Neural crest cell (in vitro differentiated cells): Measurements from ENCODE around the gene RHEX. TPM values are rescaled to one million over a fixed set of nuclear protein-coding genes. Genes with fewer than 3 reads are reported as not detected.

Experiments used
- DNase-seq: peaks from one replicate; pipeline ENCODE4 v3.0.0; 2021; ENCODE audit warnings: low read depth, mixed read lengths, low spot score
- H3K27ac Mint-ChIP-seq: one replicate; pipeline ENCODE4 v1.8.0; 2021; ENCODE audit warnings: mild to moderate bottlenecking, mixed read lengths; ENCODE audit not compliant: unreplicated experiment
- H3K27me3 Mint-ChIP-seq: 2 replicates; pipeline ENCODE4 v1.8.0; 2021; ENCODE audit warnings: low read depth, mild to moderate bottlenecking, mixed read lengths
- H3K36me3 Mint-ChIP-seq: 2 replicates; pipeline ENCODE4 v1.8.0; 2021; ENCODE audit warnings: low read depth, mild to moderate bottlenecking, mixed read lengths
- H3K4me1 Mint-ChIP-seq: 2 replicates; pipeline ENCODE4 v1.8.0; 2021; ENCODE audit warnings: mixed read lengths
- H3K4me3 Mint-ChIP-seq: one replicate; pipeline ENCODE4 v1.8.0; 2021; ENCODE audit warnings: mild to moderate bottlenecking, mixed read lengths
- H3K9me3 Mint-ChIP-seq: 2 replicates; pipeline ENCODE4 v1.8.0; 2021; ENCODE audit warnings: mixed read lengths
- CTCF ChIP-seq: fragments of 200-600 bp; sonication (generic); conservative IDR thresholded peaks from 2 replicates; pipeline ENCODE4 v1.5.0; 2021; ENCODE audit warnings: antibody characterized with exemption, mild to moderate bottlenecking
- total RNA-seq: library from RNA; stranded (reverse); gene quantifications from 2 replicates; pipeline ENCODE4 v1.2.1, GENCODE V29; 2021

Gene RHEX
- total RNA-seq, 1 donor from 2014 or later, result 0.93 TPM

- Mint-ChIP-seq H3K9me3 (peaks cover 3% of the 10 kb centered on the region), H3K27me3 (peaks cover 2% of the 10 kb centered on the region), H3K4me1 (no peaks in the 10 kb centered on the region), H3K36me3 (no peaks in the 10 kb centered on the region), H3K4me3 (no peak overlapping the region), H3K27ac (peak overlapping the region; percentile 19)
- no peak for DNase-seq
- no peak for TF ChIP-seq CTCF
These were observed 83.3 kb downstream of the RHEX start for GRCh38 chr1:206136241-206136640.

GRCh38 chr1:206142011-206142410 is 89.0 kb downstream of the RHEX start:
- no peak for TF ChIP-seq CTCF
- Mint-ChIP-seq H3K4me1 (peaks cover 5% of the 10 kb centered on the region), H3K36me3 (no peaks in the 10 kb centered on the region), H3K9me3 (peaks cover 3% of the 10 kb centered on the region), H3K27ac (no peak overlapping the region), H3K4me3 (no peak overlapping the region), H3K27me3 (peaks cover 2% of the 10 kb centered on the region)
- DNase-seq, result no peak

GRCh38 chr1:206142770-206143169 is 89.8 kb downstream of the RHEX start:
- Mint-ChIP-seq H3K36me3 (no peaks in the 10 kb centered on the region), H3K27ac (no peak overlapping the region), H3K4me3 (no peak overlapping the region), H3K9me3 (peaks cover 3% of the 10 kb centered on the region), H3K27me3 (peaks cover 2% of the 10 kb centered on the region), H3K4me1 (peaks cover 5% of the 10 kb centered on the region)
- TF ChIP-seq CTCF, result no peak
- DNase-seq, result no peak

- peaks cover 2% of the 10 kb centered on the region for H3K27me3 Mint-ChIP-seq
- DNase-seq, result no peak
- TF ChIP-seq CTCF, result no peak
- no peaks in the 10 kb centered on the region for H3K36me3 Mint-ChIP-seq
- H3K4me3 Mint-ChIP-seq, result no peak overlapping the region
- H3K27ac Mint-ChIP-seq, result no peak overlapping the region
- peaks cover 8% of the 10 kb centered on the region for H3K9me3 Mint-ChIP-seq
- H3K4me1 Mint-ChIP-seq, result peaks cover 5% of the 10 kb centered on the region
These were observed 90.7 kb downstream of the RHEX start for GRCh38 chr1:206143537-206144172.

GRCh38 chr1:206144605-206145004 is 91.6 kb downstream of the RHEX start:
- no peak for TF ChIP-seq CTCF
- H3K4me1 Mint-ChIP-seq, result peaks cover 5% of the 10 kb centered on the region
- no peak overlapping the region for H3K4me3 Mint-ChIP-seq

More at GRCh38 chr1:206144605-206145004, 91.6 kb downstream of the RHEX start:
- no peak for DNase-seq
- H3K36me3 Mint-ChIP-seq, result no peaks in the 10 kb centered on the region
- peaks cover 7% of the 10 kb centered on the region for H3K9me3 Mint-ChIP-seq
- H3K27ac Mint-ChIP-seq, result no peak overlapping the region
- H3K27me3 Mint-ChIP-seq, result peaks cover 2% of the 10 kb centered on the region
